ENCODE measurements around the gene LAMC3.

LAMC3 gene

GRCh38 chr9:130981002-130981755 is 27.8 kb upstream of the LAMC3 start:
- H3K9me3 ChIP-seq (ENCODE audit: control insufficient read depth, low read length) = no peaks in the 10 kb centered on the region
- no peak overlapping the region for H3K4me3 ChIP-seq (ENCODE audit: low read length)

GRCh38 chr9:130981756-130982137 is 27.2 kb upstream of the LAMC3 start:
- no peak overlapping the region for H3K9ac ChIP-seq (ENCODE audit: low read length)
- no peaks in the 10 kb centered on the region for H3K36me3 ChIP-seq (ENCODE audit: control insufficient read depth, insufficient read depth, low read length, severe bottlenecking)
- H3K4me3 ChIP-seq (ENCODE audit: low read length) = no peak overlapping the region
- H3K27me3 ChIP-seq (replicated peaks; ENCODE audit: control insufficient read depth, insufficient read depth, low read length) = peaks cover 58% of the 10 kb centered on the region
- no peaks in the 10 kb centered on the region for H3K9me3 ChIP-seq (ENCODE audit: control insufficient read depth, low read length)
- no peak for DNase-seq (ENCODE audit: low read depth)
- H3K4me1 ChIP-seq (ENCODE audit: control insufficient read depth, insufficient read depth, low read length) = no peaks in the 10 kb centered on the region

More at GRCh38 chr9:130981002-130981755, 27.8 kb upstream of the LAMC3 start:
- Histone ChIP-seq H3K36me3 (ENCODE audit: control insufficient read depth, insufficient read depth, low read length, severe bottlenecking) (no peaks in the 10 kb centered on the region), H3K9ac (ENCODE audit: low read length) (no peak overlapping the region), H3K4me1 (ENCODE audit: control insufficient read depth, insufficient read depth, low read length) (no peaks in the 10 kb centered on the region), H3K27me3 (replicated peaks; ENCODE audit: control insufficient read depth, insufficient read depth, low read length) (peaks cover 57% of the 10 kb centered on the region)
- DNase-seq (ENCODE audit: low read depth) = no peak

- H3K27me3 ChIP-seq (replicated peaks; ENCODE audit: control insufficient read depth, insufficient read depth, low read length) = peaks cover 64% of the 10 kb centered on the region
- no peak overlapping the region for H3K9ac ChIP-seq (ENCODE audit: low read length)
- no peak for DNase-seq (ENCODE audit: low read depth)
- H3K4me3 ChIP-seq (ENCODE audit: low read length) = no peak overlapping the region
- no peaks in the 10 kb centered on the region for H3K9me3 ChIP-seq (ENCODE audit: control insufficient read depth, low read length)
- no peaks in the 10 kb centered on the region for H3K4me1 ChIP-seq (ENCODE audit: control insufficient read depth, insufficient read depth, low read length)
- no peaks in the 10 kb centered on the region for H3K36me3 ChIP-seq (ENCODE audit: control insufficient read depth, insufficient read depth, low read length, severe bottlenecking)
These were observed 26.2 kb upstream of the LAMC3 start for GRCh38 chr9:130982636-130983358.

GRCh38 chr9:130983359-130983670 is 25.7 kb upstream of the LAMC3 start:
- no peak for DNase-seq (ENCODE audit: low read depth)
- Histone ChIP-seq H3K9me3 (ENCODE audit: control insufficient read depth, low read length) (no peaks in the 10 kb centered on the region), H3K27me3 (replicated peaks; ENCODE audit: control insufficient read depth, insufficient read depth, low read length) (peaks cover 70% of the 10 kb centered on the region), H3K4me1 (ENCODE audit: control insufficient read depth, insufficient read depth, low read length) (no peaks in the 10 kb centered on the region), H3K36me3 (ENCODE audit: control insufficient read depth, insufficient read depth, low read length, severe bottlenecking) (no peaks in the 10 kb centered on the region), H3K4me3 (ENCODE audit: low read length) (no peak overlapping the region), H3K9ac (ENCODE audit: low read length) (no peak overlapping the region)

- H3K4me1 ChIP-seq (ENCODE audit: control insufficient read depth, insufficient read depth, low read length) = no peaks in the 10 kb centered on the region
These were observed 25.0 kb upstream of the LAMC3 start for GRCh38 chr9:130983970-130984369.

GRCh38 chr9:130984521-130984920 is 24.5 kb upstream of the LAMC3 start:
- Histone ChIP-seq H3K4me1 (ENCODE audit: control insufficient read depth, insufficient read depth, low read length) (no peaks in the 10 kb centered on the region), H3K36me3 (ENCODE audit: control insufficient read depth, insufficient read depth, low read length, severe bottlenecking) (no peaks in the 10 kb centered on the region), H3K27me3 (replicated peaks; ENCODE audit: control insufficient read depth, insufficient read depth, low read length) (peaks cover 65% of the 10 kb centered on the region), H3K9ac (ENCODE audit: low read length) (no peak overlapping the region), H3K9me3 (ENCODE audit: control insufficient read depth, low read length) (no peaks in the 10 kb centered on the region), H3K4me3 (ENCODE audit: low read length) (no peak overlapping the region)
- no peak for DNase-seq (ENCODE audit: low read depth)

More at GRCh38 chr9:130983970-130984369, 25.0 kb upstream of the LAMC3 start:
- no peaks in the 10 kb centered on the region for H3K9me3 ChIP-seq (ENCODE audit: control insufficient read depth, low read length)
- no peaks in the 10 kb centered on the region for H3K36me3 ChIP-seq (ENCODE audit: control insufficient read depth, insufficient read depth, low read length, severe bottlenecking)
- peaks cover 68% of the 10 kb centered on the region for H3K27me3 ChIP-seq (replicated peaks; ENCODE audit: control insufficient read depth, insufficient read depth, low read length)
- no peak overlapping the region for H3K9ac ChIP-seq (ENCODE audit: low read length)
- DNase-seq (ENCODE audit: low read depth) = no peak
- H3K4me3 ChIP-seq (ENCODE audit: low read length) = no peak overlapping the region

GRCh38 chr9:130985029-130985428 is 23.9 kb upstream of the LAMC3 start:
- Histone ChIP-seq H3K36me3 (ENCODE audit: control insufficient read depth, insufficient read depth, low read length, severe bottlenecking) (no peaks in the 10 kb centered on the region), H3K9ac (ENCODE audit: low read length) (no peak overlapping the region), H3K4me1 (ENCODE audit: control insufficient read depth, insufficient read depth, low read length) (no peaks in the 10 kb centered on the region), H3K4me3 (ENCODE audit: low read length) (no peak overlapping the region), H3K9me3 (ENCODE audit: control insufficient read depth, low read length) (no peaks in the 10 kb centered on the region), H3K27me3 (replicated peaks; ENCODE audit: control insufficient read depth, insufficient read depth, low read length) (peaks cover 60% of the 10 kb centered on the region)
- no peak for DNase-seq (ENCODE audit: low read depth)

GRCh38 chr9:130985606-130986162 is 23.3 kb upstream of the LAMC3 start:
- no peak overlapping the region for H3K9ac ChIP-seq (ENCODE audit: low read length)
- DNase-seq (ENCODE audit: low read depth) = no peak
- H3K4me3 ChIP-seq (ENCODE audit: low read length) = no peak overlapping the region
- H3K4me1 ChIP-seq (ENCODE audit: control insufficient read depth, insufficient read depth, low read length) = no peaks in the 10 kb centered on the region
- peaks cover 58% of the 10 kb centered on the region for H3K27me3 ChIP-seq (replicated peaks; ENCODE audit: control insufficient read depth, insufficient read depth, low read length)
- no peaks in the 10 kb centered on the region for H3K9me3 ChIP-seq (ENCODE audit: control insufficient read depth, low read length)
- H3K36me3 ChIP-seq (ENCODE audit: control insufficient read depth, insufficient read depth, low read length, severe bottlenecking) = no peaks in the 10 kb centered on the region

GRCh38 chr9:130986356-130986965 is 22.5 kb upstream of the LAMC3 start:
- Histone ChIP-seq H3K27me3 (replicated peaks; ENCODE audit: control insufficient read depth, insufficient read depth, low read length) (peaks cover 57% of the 10 kb centered on the region), H3K9me3 (ENCODE audit: control insufficient read depth, low read length) (no peaks in the 10 kb centered on the region), H3K36me3 (ENCODE audit: control insufficient read depth, insufficient read depth, low read length, severe bottlenecking) (no peaks in the 10 kb centered on the region), H3K4me3 (ENCODE audit: low read length) (no peak overlapping the region), H3K9ac (ENCODE audit: low read length) (no peak overlapping the region), H3K4me1 (ENCODE audit: control insufficient read depth, insufficient read depth, low read length) (no peaks in the 10 kb centered on the region)
- no peak for DNase-seq (ENCODE audit: low read depth)

GRCh38 chr9:130987054-130987453 is 21.9 kb upstream of the LAMC3 start:
- Histone ChIP-seq H3K9ac (ENCODE audit: low read length) (no peak overlapping the region), H3K9me3 (ENCODE audit: control insufficient read depth, low read length) (no peaks in the 10 kb centered on the region), H3K27me3 (replicated peaks; ENCODE audit: control insufficient read depth, insufficient read depth, low read length) (peaks cover 51% of the 10 kb centered on the region), H3K36me3 (ENCODE audit: control insufficient read depth, insufficient read depth, low read length, severe bottlenecking) (no peaks in the 10 kb centered on the region), H3K4me1 (ENCODE audit: control insufficient read depth, insufficient read depth, low read length) (no peaks in the 10 kb centered on the region), H3K4me3 (ENCODE audit: low read length) (no peak overlapping the region)
- no peak for DNase-seq (ENCODE audit: low read depth)

- Histone ChIP-seq H3K9ac (ENCODE audit: low read length) (no peak overlapping the region), H3K9me3 (ENCODE audit: control insufficient read depth, low read length) (no peaks in the 10 kb centered on the region), H3K4me1 (ENCODE audit: control insufficient read depth, insufficient read depth, low read length) (no peaks in the 10 kb centered on the region), H3K36me3 (ENCODE audit: control insufficient read depth, insufficient read depth, low read length, severe bottlenecking) (no peaks in the 10 kb centered on the region), H3K27me3 (replicated peaks; ENCODE audit: control insufficient read depth, insufficient read depth, low read length) (peaks cover 50% of the 10 kb centered on the region), H3K4me3 (ENCODE audit: low read length) (no peak overlapping the region)
- no peak for DNase-seq (ENCODE audit: low read depth)
These were observed 21.1 kb upstream of the LAMC3 start for GRCh38 chr9:130987738-130988399.
